Stimulated activated CD4-positive, alpha-beta T cell treated with anti-CD3 and anti-CD28 coated beads, Interleukin-1b, Interleukin-23, amount 100 ng/mL, for 1 hour (primary cell): ENCODE results near the gene PPP1R16B.

Source experiments
- DNase-seq, 2 donors: peaks; one replicate each; pipeline ENCODE4 v3.0.0-alpha.2; 2020; ENCODE audit warnings: low read depth in 2 of 2

The PPP1R16B gene

DNA sequence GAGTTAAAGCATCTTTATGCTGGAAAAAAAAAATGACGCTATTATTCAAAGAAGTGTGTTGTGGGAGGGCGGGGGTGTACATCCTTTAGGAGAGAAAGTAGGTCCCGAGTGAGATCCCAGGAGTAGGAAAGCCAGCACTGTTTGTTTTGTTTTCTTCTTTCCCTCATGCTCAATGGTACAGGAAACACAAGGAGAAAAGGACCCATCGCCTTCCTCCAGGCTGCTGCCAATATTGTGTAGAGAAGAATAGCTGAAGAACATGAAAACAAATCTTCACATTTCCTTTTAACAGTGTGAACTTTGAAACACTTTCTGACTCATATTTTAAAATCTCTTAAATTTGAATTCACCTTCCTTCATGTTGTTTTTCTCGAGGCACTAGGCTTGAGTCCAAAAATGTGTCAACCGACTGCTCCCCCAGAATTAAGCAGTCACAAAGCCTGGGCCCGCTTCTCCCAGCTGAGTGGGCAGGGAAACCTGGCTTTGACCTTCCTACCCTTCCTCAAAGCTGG lies 22.3 kb downstream of the PPP1R16B start:
- DNase-seq = no peak

DNA sequence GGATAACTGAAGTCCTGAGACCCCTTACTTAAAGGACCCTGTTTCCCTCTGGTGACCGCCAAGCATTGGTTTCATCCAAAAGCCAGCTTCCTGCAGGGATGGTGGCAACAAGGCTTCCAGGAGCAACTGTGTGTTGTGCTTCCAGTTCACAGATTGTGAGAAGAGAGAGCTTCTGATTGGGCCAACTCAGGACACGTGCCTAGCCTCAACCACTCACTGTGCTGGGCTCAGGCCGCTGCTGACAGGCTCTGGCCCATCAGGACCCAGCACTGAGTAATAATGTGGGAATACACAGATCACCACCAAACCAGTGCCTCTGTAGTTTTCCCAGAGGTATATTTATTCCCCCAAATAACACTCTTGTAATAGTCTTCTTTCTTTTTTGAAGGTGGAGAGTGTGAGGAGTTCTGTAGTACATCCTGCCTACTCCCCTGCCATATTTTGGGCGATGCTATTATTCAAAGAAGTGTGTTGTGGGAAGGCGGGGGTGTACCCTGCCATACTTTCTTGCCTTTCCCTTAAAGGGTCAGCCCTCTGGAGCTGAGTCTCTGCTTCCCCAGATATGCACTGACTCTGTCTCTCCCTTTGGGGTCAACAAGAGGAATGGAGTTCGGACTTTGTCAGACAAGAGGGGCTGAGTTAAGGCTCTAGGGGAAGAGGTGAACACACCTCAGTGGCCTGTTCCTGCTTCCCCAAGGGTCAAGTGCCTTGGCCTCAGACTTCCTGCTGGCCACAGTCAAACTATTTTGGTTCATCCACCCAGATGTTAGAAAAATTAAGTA lies 23.2 kb downstream of the PPP1R16B start:
- DNase-seq = no peak

DNA sequence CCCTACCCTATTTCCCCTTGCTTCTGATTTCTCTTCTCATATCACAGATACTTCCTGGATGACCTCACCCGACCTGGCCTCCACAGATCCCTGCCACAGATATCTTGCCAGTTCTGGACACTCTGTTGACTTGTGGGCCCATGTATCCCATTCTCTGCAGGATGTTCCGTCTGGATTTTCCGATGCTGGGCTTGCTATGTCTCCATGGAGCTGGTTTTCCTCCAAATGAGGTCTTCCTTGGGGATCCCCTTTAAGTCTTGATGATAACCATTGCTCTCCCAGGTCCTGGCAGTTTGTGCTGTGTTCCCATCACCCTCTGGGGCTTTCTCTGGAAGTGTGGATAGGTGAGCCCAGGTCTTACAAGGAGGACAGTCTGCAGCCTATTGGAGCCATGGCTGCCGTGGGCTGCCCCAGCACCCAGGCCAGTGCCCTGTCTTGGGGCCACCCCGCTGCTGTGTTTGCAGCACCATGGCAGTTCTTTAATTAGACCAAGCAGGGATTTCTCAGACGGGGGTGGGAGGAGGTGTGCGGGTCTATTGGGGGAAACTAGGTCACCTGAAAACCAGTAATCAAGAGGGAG lies 23.9 kb downstream of the PPP1R16B start:
- no peak for DNase-seq

DNA sequence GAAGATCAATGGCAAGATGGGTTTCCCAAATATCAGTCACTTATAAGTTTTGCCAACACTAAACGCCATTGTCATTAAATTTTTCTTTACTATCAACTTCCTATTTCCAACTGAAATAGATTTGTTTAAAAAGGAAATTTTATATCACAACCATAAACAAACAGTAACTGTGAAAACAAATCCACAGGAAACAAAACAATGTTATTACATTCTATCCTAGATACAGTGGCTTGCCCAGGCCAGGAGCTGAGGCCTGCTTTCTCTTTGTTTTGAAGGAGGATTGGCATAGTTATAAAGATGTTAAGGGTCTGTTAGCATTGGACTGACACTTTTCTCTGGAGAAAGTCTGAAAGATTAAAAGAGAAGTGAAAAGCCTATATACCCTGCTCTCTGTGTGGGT lies 24.9 kb downstream of the PPP1R16B start:
- DNase-seq = no peak

DNA sequence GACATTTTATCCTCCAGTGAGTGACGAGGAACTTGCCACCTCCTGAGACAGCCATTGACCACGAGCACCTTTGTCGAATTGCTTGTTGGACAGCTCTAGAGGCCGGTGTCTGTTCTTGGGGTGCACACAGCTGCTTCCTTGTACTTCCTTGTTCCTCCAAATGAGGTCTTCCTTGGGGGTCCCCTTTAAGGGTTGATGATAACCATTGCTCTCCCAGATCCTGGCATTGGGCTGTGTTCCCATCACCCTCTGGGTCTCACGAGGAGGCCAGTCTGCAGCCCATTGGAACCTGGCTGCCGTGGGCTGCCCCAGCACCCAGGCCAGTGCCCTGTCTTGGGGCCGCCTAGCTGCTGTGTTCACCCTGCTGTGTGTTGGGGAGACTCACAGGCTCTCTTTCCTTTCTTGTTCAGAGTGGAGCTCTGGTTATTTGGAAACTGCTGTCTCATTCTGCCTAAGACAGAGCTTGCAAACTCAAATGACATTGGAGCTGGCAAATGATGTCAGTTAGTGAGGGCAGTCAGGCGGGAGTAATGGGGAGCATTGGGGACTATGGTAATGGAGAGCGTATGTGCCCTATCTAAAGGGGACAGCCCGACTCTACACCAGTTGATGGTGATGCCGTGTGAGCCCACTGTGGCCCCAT lies 25.7 kb downstream of the PPP1R16B start:
- DNase-seq = no peak

DNA sequence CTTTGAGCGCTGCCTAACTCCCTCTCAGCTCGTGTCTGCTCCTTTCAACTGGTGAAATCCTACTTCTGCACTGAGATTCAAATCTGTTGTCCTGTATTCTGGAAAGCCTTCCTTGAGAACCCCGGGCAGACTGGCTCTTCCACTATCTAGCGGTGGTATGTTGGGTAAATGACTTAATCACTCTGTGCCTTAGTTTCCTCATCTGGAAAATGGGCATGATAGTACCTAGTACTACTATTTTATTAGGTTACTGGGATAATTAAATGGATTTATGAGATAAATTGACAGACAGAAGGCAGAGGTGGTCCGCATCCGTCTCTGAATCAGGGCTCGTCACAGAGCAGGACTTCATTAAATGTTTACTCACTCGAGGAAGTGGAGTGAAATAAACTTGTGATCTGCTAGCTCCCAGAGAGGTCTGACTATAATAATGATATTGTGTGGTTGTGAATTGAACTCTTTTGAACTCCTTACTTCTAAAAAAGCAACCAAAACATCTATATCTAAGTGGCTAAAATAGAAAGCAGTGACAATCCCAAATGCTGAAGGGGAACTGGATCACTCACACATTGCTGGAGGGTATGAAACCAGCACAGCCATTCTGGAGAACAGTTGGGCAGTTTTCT lies 26.6 kb downstream of the PPP1R16B start:
- no peak for DNase-seq

DNA sequence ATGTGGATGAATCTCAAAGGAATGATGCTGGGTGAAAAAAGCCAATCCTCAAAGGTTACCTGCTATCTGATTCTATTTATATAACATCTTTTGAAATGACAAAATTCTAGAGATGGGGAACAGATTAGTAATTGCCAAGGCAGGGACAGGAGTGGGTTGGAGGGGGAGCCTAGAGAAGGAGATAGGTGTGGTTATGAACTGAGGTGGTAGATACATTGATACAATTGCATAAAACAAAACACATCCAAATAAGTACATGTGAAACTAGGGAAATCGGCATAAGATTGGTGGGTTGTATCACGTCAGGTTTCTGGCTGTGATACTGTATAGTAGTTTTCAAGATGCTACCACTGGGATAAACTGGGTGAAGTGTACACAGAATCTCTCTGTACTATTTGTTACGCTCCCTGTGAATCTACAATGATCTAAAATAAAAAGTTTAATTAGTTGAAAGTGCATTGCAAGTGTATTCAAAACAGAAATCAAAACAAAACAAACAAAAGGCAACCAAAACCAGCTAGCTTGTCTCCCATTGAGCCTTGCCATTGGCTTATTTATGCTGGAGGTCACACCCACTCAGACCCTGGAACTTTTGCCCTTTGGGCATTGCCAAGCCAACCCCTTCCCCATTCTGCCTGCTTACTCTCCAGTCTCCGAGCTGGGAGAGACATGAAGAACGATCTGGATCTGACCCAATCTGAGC lies 27.8 kb downstream of the PPP1R16B start:
- no peak for DNase-seq

DNA sequence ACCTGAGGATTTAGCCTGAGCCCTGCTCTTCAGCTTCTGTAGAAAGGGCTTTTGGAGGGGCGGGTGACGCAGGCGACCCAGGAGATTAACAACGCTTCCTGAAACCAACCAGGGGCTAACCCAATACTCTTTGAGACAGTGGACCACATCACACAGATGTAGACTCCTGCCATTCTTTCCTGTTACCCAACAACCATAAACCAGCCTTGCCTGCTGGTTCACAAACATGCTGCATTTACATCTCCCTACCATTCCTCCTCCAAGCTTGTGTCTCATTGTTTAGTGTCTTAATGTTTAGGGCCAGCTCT lies 28.3 kb downstream of the PPP1R16B start:
- no peak for DNase-seq

DNA sequence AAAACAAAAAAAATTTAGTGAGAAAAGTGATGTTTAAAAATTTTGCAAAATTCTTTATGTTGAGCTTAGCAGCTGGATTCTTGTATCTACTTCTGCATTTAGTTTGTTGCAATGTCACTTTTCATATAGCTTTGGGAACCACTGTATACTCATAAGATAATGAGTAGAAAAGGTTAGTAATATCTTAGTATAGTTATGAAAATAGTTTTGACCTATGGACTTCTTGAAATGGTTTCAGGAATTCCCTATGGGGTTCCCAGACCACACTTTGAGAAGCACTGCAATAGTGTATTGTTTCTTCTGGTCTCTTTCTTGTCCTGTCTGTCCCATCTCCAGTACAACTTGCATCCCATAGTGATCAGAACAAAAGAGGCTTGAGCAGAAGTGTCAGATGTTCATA lies 29.4 kb downstream of the PPP1R16B start:
- no peak for DNase-seq

DNA sequence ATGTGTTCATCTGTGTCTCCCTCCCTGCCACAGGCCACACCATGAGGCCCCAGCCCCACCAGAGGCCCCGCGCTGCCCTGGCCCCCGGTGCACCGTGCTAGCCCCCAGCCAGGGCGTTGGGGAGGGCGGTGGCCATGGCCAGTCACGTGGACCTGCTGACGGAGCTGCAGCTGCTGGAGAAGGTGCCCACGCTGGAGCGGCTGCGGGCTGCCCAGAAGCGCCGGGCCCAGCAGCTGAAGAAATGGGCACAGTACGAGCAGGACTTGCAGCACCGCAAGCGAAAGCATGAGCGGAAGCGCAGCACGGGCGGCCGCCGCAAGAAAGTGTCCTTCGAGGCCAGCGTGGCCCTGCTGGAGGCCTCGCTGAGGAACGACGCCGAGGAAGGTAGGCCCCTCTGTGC lies 30.3 kb downstream of the PPP1R16B start:
- no peak for DNase-seq

DNA sequence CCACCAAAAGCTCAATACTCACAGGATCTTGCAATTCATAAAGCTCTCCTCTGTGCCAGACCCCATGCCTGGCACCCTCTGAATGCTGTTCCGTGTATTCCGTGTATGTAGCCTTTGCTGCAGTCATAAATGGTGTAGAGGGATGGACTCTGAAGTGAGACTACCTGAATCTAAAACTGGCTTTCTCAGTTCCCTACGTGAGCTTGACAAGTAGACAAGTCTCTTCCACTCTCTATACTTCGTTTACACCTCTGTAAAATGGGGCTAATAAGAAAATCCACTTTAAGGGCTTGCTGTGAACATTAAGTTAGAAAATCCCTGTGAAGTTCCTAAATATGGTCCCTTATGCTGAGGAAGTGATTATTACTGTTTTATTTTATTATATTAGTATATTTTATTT lies 31.5 kb downstream of the PPP1R16B start:
- no peak for DNase-seq

DNA sequence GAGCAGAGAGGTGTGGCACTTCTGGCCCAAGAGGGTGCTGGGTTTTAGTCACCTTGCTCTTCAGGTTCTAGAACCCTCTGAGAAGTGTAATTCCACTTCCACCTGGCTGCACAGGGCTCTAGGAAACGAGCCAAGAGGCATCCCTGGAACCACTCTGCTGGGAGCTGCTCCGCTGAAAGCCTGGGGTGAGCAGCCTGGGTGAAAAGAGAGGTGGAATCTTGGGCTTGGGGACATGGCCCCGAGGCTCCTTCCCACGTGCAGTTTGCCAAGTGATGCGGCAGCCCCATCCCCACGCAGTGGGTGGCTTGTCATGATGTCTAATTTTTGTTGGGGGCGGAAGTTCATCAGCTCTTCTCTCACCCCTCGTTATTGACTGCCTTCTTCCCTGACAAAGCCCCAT lies 32.8 kb downstream of the PPP1R16B start:
- DNase-seq = no peak

DNA sequence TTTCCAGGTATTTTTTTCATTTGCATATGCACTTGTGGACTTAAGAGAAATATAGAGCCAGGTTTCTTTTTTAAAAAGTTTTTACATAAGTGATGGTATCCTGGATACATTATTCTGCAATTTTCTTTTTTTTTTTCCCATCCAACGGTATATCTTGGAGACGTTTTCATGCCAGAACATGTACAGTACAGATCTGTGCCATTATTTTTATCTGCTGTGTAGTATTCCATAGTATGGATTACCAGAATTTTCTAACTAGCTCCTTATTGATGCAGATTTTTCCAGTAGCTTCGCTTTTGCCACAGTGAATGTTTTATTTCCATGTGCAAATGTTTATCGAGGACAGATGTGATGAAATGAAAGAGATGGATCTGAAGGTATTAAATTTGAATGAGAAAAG lies 34.1 kb downstream of the PPP1R16B start:
- no peak for DNase-seq

DNA sequence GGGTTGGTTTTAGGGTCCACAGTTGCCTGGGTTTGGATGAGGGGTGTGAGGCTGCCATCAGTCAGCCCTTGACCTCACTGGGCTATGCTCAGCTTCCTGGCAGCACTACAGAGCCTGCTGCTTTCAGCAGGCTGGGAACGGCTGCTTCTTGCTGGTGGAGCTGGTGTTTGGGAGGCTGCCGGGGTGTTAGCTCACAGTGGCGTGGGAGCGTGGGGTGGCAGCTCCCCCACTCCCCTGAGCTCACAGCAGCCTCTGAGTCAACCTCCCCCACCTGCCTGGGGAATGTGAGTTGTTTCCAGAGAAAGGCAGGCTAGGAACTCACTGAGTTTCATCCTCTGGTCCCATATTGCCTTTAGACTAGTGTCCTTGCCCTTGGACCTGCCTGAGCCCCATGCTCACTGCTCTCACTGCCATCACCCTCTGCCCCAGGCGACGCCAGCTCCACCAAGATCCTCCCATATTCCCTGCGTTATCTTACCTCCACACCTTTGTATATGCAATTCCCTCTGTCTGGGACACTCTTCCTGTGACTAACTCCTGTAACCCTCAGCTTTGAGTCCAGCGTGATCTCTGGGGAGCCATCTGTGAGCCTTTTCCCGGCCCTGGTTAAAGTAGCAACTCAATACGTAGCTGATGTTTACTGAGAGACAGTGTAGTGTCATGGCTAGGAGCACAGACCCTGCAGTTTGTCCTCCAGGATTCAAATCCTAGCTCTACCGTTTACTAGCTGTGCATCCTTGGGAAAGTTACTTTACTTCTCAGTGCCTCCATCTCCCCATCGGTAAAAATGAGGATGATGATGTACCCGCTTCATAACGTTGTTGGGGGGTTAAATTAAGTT lies 34.8 kb downstream of the PPP1R16B start:
- no peak for DNase-seq

DNA sequence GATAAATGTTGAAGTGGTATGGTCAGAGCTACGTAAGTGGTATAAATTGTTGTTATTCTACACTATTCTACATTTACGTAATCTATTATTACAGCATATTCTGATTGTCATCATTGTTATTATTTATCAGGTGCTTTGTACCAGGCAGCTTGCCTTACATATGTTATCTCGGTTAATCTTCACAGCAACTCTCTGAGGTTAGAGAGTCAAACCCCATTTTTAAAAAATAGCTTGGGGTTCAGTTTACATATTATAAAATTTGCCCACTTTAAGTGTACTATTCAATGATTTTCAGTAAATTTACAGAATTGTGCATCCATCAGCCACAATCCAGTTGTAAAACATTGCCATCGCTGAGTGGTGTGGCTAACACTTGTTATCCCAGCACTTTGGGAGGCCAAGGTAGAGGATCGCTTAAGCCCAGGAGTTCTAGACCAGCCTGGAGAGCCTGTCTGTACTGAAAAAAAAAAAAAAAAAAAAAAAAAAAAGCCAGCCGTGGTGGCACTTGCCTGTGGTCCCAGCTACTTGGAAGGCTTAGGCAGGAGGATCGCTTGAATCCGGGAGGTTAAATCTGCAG lies 35.5 kb downstream of the PPP1R16B start:
- DNase-seq = no peak

DNA sequence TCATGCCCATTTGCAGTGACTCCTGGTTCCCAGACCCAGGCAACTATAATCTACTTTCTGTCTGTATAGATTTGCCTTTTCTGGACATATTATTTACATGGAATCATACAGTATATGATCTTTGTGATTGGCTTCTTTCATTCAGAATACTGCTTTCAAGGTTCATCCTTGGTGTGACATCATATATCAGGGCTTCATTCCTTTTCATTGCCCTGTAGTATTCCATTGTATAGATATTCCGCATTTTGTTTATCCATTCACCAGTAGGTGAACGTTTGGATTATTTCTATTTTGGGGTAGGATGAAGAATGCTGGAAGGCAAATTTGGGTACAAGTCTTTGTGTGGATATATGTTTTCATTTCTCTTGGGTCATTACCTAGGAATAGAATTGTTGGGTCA lies 36.1 kb downstream of the PPP1R16B start:
- no peak for DNase-seq

DNA sequence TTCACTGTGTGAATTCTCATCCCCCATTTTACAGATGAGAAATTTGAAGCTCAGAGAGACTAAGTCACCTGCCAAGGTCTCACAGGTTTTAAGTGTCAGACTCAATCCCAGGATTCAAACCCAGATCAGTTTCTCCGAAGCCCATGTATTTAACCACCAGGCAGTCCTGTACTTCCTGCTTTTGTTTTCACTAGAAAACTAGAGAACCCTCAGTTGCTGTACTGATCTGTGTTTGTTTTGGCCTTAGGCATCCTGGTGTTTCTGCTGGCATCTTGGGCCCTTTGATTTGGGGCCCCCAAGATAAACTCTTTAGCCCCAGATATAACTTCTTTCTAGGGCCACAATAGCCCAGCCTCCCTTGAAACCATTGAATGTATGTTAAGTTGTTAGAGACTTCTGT lies 36.5 kb downstream of the PPP1R16B start:
- no peak for DNase-seq

DNA sequence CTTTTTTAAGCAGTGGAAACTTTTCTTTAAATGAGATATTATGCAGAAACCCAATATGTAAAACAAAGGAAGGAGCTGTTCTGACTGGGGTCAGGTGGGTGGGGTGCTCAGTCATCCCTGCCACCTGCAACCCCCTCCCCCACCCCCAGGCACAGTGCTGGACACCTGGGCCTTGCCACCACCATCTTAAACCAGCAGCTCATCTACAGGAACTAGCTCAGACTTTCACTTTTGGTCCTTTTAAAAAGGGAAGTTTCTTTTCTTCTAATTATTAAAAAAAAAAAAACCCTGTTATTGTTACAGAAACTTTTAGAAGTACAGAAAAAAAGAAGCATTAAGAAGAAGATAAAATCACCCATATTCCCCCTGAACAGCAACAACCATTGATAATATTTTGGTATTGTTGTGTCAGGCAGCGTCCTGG lies 37.1 kb downstream of the PPP1R16B start:
- DNase-seq = peak in 1 of 2 donors; percentile 58

DNA sequence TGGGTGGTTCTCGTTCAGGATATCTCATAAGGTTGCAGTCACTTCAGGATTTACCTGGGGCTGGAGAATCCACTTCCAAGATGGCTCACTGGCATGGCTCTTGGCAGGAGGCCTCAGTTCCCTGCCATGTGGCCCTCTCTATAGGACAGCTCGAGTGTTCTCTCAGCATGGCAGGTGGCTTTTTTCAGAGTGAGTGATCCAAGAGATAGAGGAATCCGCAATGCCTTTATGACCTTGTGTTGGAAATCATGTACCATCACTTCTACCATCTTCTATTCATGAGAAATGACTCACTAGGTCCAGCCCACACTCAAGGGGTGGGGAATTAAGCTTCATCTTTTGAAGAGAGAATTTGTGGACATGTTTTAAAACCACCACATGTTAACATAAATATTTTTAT lies 37.8 kb downstream of the PPP1R16B start:
- DNase-seq = peak in 1 of 2 donors; percentile 27

DNA sequence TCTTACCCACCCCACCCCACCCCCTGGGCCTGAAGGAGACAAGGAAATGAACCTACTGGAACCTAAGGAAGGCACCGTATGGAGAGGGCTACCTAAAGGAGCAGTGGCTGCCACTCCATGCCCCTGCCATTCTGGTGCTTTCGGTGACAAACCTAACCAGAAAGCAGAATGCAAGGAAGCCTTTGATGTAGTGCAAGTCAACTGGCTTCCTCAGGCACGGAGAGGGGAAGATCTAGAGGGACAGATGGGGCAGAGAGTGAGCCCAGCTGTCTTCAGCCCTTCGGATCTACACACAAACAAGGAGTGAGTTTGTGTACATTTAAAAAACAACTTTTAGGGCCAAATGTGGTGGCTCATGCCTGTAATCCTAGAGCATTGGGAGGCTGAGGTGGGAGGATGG lies 39.5 kb downstream of the PPP1R16B start:
- DNase-seq = no peak

DNA sequence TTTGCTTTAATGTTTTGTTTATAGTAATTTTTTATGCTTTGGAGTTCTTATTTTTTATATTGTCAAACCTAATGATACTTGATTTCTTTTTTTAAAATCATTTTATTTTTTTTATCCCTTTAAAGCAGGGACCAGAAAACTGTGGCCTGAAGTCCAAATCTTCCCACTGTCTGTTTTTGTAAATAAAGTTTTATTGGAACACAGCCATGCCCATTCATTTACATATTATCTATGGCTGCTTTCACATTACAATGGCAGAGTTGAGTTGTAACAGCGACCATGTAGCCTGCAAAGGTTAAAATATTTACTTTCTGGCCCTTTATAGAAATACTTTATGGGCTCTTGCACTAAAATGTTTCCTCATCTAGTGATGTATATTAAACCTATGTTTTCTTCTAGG lies 42.3 kb downstream of the PPP1R16B start:
- no peak for DNase-seq
